Mesothelial cell of epicardium (in vitro differentiated cells): ENCODE results near the gene OR4E1. TPM values are rescaled to one million over a fixed set of nuclear protein-coding genes. Genes with fewer than 3 reads are reported as not detected.

Experiments
- DNase-seq, 2 experiments: peaks; one replicate each; pipeline ENCODE4 v3.0.0; 2021; ENCODE audit warnings: low spot score in 2 of 2; ENCODE audit not compliant: unreplicated experiment in 2 of 2
- H3K27ac Mint-ChIP-seq: 2 replicates; pipeline ENCODE4 v1.8.0; 2021; ENCODE audit warnings: mixed read lengths
- H3K27me3 Mint-ChIP-seq: 2 replicates; pipeline ENCODE4 v1.8.0; 2021; ENCODE audit warnings: low read depth, mixed read lengths
- H3K36me3 Mint-ChIP-seq: 2 replicates; pipeline ENCODE4 v1.8.0; 2021; ENCODE audit warnings: mixed read lengths
- H3K4me1 Mint-ChIP-seq: 2 replicates; pipeline ENCODE4 v1.8.0; 2021; ENCODE audit warnings: mixed read lengths
- H3K4me3 Mint-ChIP-seq: 2 replicates; pipeline ENCODE4 v1.8.0; 2021; ENCODE audit warnings: mild to moderate bottlenecking, moderate library complexity, mixed read lengths
- H3K9me3 Mint-ChIP-seq: 2 replicates; pipeline ENCODE4 v1.8.0; 2021; ENCODE audit warnings: mixed read lengths
- CTCF ChIP-seq: fragments of 200-600 bp; sonication (generic); IDR thresholded peaks from one replicate; pipeline ENCODE4 v1.5.0; 2021; ENCODE audit warnings: antibody characterized with exemption; ENCODE audit not compliant: unreplicated experiment
- total RNA-seq: library from RNA; stranded (reverse); gene quantifications from 3 replicates; pipeline ENCODE4 v1.2.1, GENCODE V29; 2021

The OR4E1 gene
- total RNA-seq = not detected in 3 replicates

- no peak for DNase-seq
- peaks cover 10% of the 10 kb centered on the region for H3K9me3 Mint-ChIP-seq
- TF ChIP-seq CTCF = no peak
- no peak within 1 kb of the TSS for H3K4me3 Mint-ChIP-seq
- peaks cover 29% of the 10 kb centered on the region for H3K27me3 Mint-ChIP-seq
- no peaks in the 10 kb centered on the region for H3K36me3 Mint-ChIP-seq
- H3K4me1 Mint-ChIP-seq = no peaks in the 10 kb centered on the region
- no peak within 1 kb of the TSS for H3K27ac Mint-ChIP-seq
These were observed at the start of gene OR4E1 for GRCh38 chr14:21673718-21674117. Gene OR4E1 (minus strand): TSS chr14:21673818. CDS start chr14:21670935, 2,883 bp downstream.

GRCh38 chr14:21721504-21721903 is 47.9 kb upstream of the OR4E1 start:
- no peak overlapping the region for H3K27ac Mint-ChIP-seq
- no peaks in the 10 kb centered on the region for H3K9me3 Mint-ChIP-seq
- no peak for DNase-seq
- H3K27me3 Mint-ChIP-seq = peaks cover 75% of the 10 kb centered on the region
- no peak for TF ChIP-seq CTCF
- H3K4me1 Mint-ChIP-seq = no peaks in the 10 kb centered on the region
- H3K4me3 Mint-ChIP-seq = no peak overlapping the region
- no peaks in the 10 kb centered on the region for H3K36me3 Mint-ChIP-seq

GRCh38 chr14:21719841-21720240 is 46.2 kb upstream of the OR4E1 start:
- Mint-ChIP-seq H3K27me3 (peaks cover 71% of the 10 kb centered on the region), H3K4me1 (no peaks in the 10 kb centered on the region), H3K4me3 (no peak overlapping the region), H3K9me3 (no peaks in the 10 kb centered on the region), H3K36me3 (no peaks in the 10 kb centered on the region), H3K27ac (no peak overlapping the region)
- no peak for DNase-seq
- no peak for TF ChIP-seq CTCF

- TF ChIP-seq CTCF = no peak
- peaks cover 61% of the 10 kb centered on the region for H3K27me3 Mint-ChIP-seq
- no peak for DNase-seq
- no peaks in the 10 kb centered on the region for H3K9me3 Mint-ChIP-seq
- no peak overlapping the region for H3K4me3 Mint-ChIP-seq
- H3K27ac Mint-ChIP-seq = no peak overlapping the region
- H3K36me3 Mint-ChIP-seq = no peaks in the 10 kb centered on the region
- H3K4me1 Mint-ChIP-seq = no peaks in the 10 kb centered on the region
These were observed 40.8 kb upstream of the OR4E1 start for GRCh38 chr14:21714318-21714929.

- no peak for TF ChIP-seq CTCF
These were observed 38.4 kb upstream of the OR4E1 start for GRCh38 chr14:21712036-21712435.

More at GRCh38 chr14:21712036-21712435, 38.4 kb upstream of the OR4E1 start:
- Mint-ChIP-seq H3K4me1 (no peaks in the 10 kb centered on the region), H3K9me3 (peaks cover 5% of the 10 kb centered on the region), H3K4me3 (no peak overlapping the region), H3K27me3 (peaks cover 48% of the 10 kb centered on the region), H3K27ac (no peak overlapping the region), H3K36me3 (no peaks in the 10 kb centered on the region)
- no peak for DNase-seq
